Natural killer cell (primary cell): Measurements from ENCODE around the gene BAK1. TPM values are rescaled to one million over a fixed set of nuclear protein-coding genes. Genes with fewer than 3 reads are reported as not detected.

Source experiments
- ATAC-seq, 3 donors: fragments of 150-1000 bp in 2 of 3; fragments of 200-7000 bp in 1 of 3; cut with Tn5 transposase; 1 replicate in 1 of 3; 2 replicates in 2 of 3; pipeline ENCODE4 v1.10.0; 2021; ENCODE audit warnings: mild to moderate bottlenecking in 2 of 3, moderate library complexity in 2 of 3
- DNase-seq, 2 donors: peaks; one replicate each; pipeline versions ENCODE4 v3.0.0 to v3.0.0-alpha.2; 2013 to 2021; ENCODE audit warnings: mixed read lengths in 1 of 2
- H3K27ac ChIP-seq: one replicate; pipeline ENCODE4 v1.5.1; 2013; ENCODE audit warnings: mild to moderate bottlenecking, low read length
- H3K27me3 ChIP-seq: one replicate; pipeline ENCODE4 v1.6.1; 2013; ENCODE audit warnings: low read length; ENCODE audit not compliant: control insufficient read depth, insufficient read depth
- H3K36me3 ChIP-seq: one replicate; pipeline ENCODE4 v1.6.1; 2013; ENCODE audit warnings: low read length; ENCODE audit not compliant: control insufficient read depth, insufficient read depth
- H3K4me1 ChIP-seq: one replicate; pipeline ENCODE4 v1.6.1; 2013; ENCODE audit warnings: low read length; ENCODE audit not compliant: control insufficient read depth, insufficient read depth
- H3K4me3 ChIP-seq: one replicate; pipeline ENCODE4 v1.5.1; 2013; ENCODE audit warnings: low read length
- H3K9me3 ChIP-seq: one replicate; pipeline ENCODE4 v1.6.1; 2013; ENCODE audit warnings: low read length; ENCODE audit not compliant: control insufficient read depth, insufficient read depth
- H3K27ac Mint-ChIP-seq, 2 donors: one replicate each; pipeline ENCODE4 v1.8.0; 2022; ENCODE audit warnings: mild to moderate bottlenecking in 2 of 2, mixed read lengths in 2 of 2, moderate library complexity in 1 of 2
- H3K27me3 Mint-ChIP-seq, 2 donors: one replicate each; pipeline ENCODE4 v1.8.0; 2022; ENCODE audit warnings: low read depth in 2 of 2, mixed read lengths in 2 of 2
- H3K36me3 Mint-ChIP-seq: one replicate; pipeline ENCODE4 v1.8.0; 2022; ENCODE audit warnings: mixed read lengths
- H3K4me1 Mint-ChIP-seq, 2 donors: one replicate each; pipeline ENCODE4 v1.8.0; 2022; ENCODE audit warnings: mixed read lengths in 2 of 2
- H3K4me3 Mint-ChIP-seq: one replicate; pipeline ENCODE4 v1.8.0; 2022; ENCODE audit warnings: mild to moderate bottlenecking, moderate library complexity, mixed read lengths
- H3K9me3 Mint-ChIP-seq, 2 donors: one replicate each; pipeline ENCODE4 v1.8.0; 2022; ENCODE audit warnings: mixed read lengths in 2 of 2
- WGBS: methylation state at CpG from one replicate; pipeline ENCODE4 v1.1.7; 2013; ENCODE audit warnings: missing lambda C conversion rate; ENCODE audit not compliant: insufficient coverage; 5-methylcytosine and 5-hydroxymethylcytosine counted together
- intact Hi-C: fragments of 100-400 bp; cut with micrococcal nuclease; formaldehyde crosslinking; loops from one replicate; pipeline ENCODE4 v1.14.2; 2022
- total RNA-seq, 4 donors: library from RNA; stranded (reverse); fragments of 120-200 nt in 1 of 4; gene quantifications; one replicate each; pipeline versions ENCODE4 v1.2.3 to v1.2.4, GENCODE V29; 2013 to 2022
- TF ChIP-seq, protein P1 (sequence below): fragments of 200-600 bp; IDR thresholded peaks from one replicate; pipeline ENCODE4 v1.8.0; 2022; ENCODE audit warnings: antibody characterized with exemption

BAK1 gene
- total RNA-seq, 3 donors from 2014 or later (not counting 1 experiment from before 2014, with no cell fraction given): 36.3 to 49.8 (median 40.7) TPM

DNA sequence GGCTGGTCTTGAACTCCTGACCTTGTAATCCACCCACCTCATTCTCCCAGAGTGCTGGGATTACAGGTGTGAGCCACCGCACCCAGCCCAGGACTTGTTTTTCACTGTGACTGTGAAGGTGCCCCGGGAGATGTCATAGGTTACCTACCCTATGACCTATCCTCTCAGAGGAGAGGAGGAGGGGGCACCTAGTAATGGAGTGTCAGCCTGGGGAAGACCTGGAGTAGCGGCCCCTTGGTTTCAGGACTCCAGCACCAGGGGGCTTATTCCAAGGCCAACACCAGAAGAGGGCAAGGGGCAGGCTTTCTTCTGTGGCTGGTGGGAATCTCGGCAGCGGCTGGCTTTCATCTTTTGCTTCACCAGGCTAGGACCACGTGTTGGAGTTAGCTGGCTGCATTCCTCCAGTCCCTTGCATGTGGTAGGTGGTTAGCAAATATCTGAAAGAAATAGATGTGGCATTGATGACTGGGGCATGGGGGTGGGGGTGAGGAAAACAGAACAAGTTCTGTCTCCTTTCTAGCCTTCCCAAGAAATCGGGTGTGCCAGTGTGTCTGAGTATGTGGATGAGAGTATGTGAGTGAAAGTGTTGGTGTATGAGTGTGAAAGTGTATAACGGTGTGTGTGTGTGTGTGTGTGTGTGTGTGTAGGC lies 33.2 kb upstream of the BAK1 start:
- WGBS: 73% methylated on average over 7 of the region's 8 CpGs
- Histone ChIP-seq H3K27ac (no peak overlapping the region), H3K9me3 (no peaks in the 10 kb centered on the region), H3K4me3 (no peak overlapping the region), H3K4me1 (peaks cover 21% of the 10 kb centered on the region), H3K36me3 (no peaks in the 10 kb centered on the region), H3K27me3 (no peaks in the 10 kb centered on the region)
- peaks cover 0 to 15% of the 10 kb centered on the region in 2 donors for H3K4me1 Mint-ChIP-seq
- TF ChIP-seq, protein P1, sequence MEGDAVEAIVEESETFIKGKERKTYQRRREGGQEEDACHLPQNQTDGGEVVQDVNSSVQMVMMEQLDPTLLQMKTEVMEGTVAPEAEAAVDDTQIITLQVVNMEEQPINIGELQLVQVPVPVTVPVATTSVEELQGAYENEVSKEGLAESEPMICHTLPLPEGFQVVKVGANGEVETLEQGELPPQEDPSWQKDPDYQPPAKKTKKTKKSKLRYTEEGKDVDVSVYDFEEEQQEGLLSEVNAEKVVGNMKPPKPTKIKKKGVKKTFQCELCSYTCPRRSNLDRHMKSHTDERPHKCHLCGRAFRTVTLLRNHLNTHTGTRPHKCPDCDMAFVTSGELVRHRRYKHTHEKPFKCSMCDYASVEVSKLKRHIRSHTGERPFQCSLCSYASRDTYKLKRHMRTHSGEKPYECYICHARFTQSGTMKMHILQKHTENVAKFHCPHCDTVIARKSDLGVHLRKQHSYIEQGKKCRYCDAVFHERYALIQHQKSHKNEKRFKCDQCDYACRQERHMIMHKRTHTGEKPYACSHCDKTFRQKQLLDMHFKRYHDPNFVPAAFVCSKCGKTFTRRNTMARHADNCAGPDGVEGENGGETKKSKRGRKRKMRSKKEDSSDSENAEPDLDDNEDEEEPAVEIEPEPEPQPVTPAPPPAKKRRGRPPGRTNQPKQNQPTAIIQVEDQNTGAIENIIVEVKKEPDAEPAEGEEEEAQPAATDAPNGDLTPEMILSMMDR: no peak
- no peaks in the 10 kb centered on the region for H3K9me3 Mint-ChIP-seq
- H3K36me3 Mint-ChIP-seq: no peaks in the 10 kb centered on the region
- peaks cover 0 to 4% of the 10 kb centered on the region in 2 donors for H3K27me3 Mint-ChIP-seq
- DNase-seq (no peak), ATAC-seq (no peak)
- no peak overlapping the region for H3K4me3 Mint-ChIP-seq
- intact Hi-C loops: no loop called here
- no peak overlapping the region for H3K27ac Mint-ChIP-seq

DNA sequence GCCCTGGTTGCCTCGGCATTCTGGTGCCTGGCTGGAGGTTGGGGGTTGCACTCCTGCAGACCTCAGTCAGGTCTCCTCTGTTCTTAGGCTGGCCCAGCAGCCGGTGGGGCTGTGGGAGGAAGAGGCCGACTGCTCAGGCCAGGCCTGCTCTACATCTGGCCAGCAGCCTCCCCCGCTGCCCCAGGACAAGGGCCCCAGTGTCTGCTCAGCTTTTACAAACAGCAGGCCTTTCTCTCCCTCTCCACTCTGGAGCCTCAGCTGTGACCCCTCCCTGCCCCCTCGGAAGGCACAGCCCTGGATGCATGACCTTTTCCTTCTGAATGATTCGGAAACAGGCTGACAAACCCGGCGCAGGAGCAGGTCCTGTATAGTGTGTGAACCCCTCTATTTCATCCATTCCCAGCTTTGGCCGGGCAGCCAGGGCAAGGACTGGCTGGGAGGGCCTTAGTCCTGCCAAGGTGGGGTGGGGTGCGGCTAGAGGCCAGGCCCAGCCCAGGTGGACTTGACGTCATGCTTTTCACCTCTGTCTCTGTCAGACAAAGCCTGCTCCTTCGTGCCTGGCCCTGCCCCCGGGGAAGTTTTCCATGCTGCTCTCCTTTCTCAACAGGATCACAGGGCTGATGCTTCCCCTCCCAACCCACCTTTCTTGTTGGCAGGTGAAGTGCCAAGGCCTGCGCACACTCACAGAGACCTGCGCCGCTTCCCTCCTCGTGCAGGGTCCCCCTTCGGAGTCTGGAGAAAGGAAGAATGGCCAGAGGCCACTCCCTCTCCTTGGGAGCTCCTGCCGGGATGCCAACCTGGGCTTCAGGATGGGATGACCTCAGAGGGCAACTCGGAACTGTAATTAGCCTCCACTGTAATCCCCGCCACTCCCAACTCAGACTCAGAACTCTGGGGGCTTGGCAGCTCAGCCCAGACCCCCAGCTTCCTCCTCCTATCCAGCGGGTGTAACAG lies 31.0 kb upstream of the BAK1 start:
- WGBS: 94% methylated on average over 22 of the region's 22 CpGs
- intact Hi-C loops: no loop called here
- H3K4me3 Mint-ChIP-seq: no peak overlapping the region
- H3K27ac Mint-ChIP-seq: no peak overlapping the region
- peaks cover 0 to 5% of the 10 kb centered on the region in 2 donors for H3K4me1 Mint-ChIP-seq
- Histone ChIP-seq H3K27ac (no peak overlapping the region), H3K4me1 (peaks cover 3% of the 10 kb centered on the region), H3K4me3 (no peak overlapping the region), H3K27me3 (no peaks in the 10 kb centered on the region), H3K36me3 (no peaks in the 10 kb centered on the region), H3K9me3 (no peaks in the 10 kb centered on the region)
- DNase-seq (no peak), ATAC-seq (no peak)
- peaks cover 0 to 4% of the 10 kb centered on the region in 2 donors for H3K27me3 Mint-ChIP-seq
- TF ChIP-seq, protein P1: no peak
- H3K36me3 Mint-ChIP-seq: no peaks in the 10 kb centered on the region
- no peaks in the 10 kb centered on the region for H3K9me3 Mint-ChIP-seq

DNA sequence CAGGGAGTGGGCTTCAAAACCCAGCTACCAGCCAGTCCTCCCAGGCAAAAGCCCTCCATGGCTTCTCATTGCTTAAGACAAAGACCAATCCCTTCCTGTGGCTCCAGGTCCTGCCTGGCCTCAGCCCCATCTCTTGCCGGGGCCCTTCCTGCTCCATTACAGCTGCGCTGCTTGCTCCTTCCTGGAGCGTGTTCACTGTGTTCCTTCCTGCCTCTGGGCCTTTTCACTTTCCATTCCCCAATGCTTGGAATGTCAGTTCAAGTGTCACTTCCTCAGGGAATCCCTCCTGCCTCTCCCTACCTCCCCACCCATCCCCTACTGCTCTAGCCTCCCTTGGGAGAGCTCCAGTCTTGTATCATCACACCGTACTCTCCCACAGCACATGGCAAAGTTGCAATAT lies 30.0 kb upstream of the BAK1 start:
- Mint-ChIP-seq H3K9me3 (peaks cover 0 to 3% of the 10 kb centered on the region in 2 donors), H3K4me3 (no peak overlapping the region), H3K27ac (no peak overlapping the region), H3K27me3 (peaks cover 0 to 4% of the 10 kb centered on the region in 2 donors), H3K36me3 (no peaks in the 10 kb centered on the region), H3K4me1 (peaks cover 0 to 5% of the 10 kb centered on the region in 2 donors)
- WGBS: 82% methylated on average over 4 of the region's 4 CpGs
- ATAC-seq: no peak
- H3K4me3 ChIP-seq: no peak overlapping the region
- intact Hi-C loops: no loop called here
- H3K27ac ChIP-seq: no peak overlapping the region
- peaks cover 3% of the 10 kb centered on the region for H3K4me1 ChIP-seq
- no peaks in the 10 kb centered on the region for H3K36me3 ChIP-seq
- TF ChIP-seq, protein P1: no peak
- no peak for DNase-seq
- H3K9me3 ChIP-seq: no peaks in the 10 kb centered on the region
- H3K27me3 ChIP-seq: no peaks in the 10 kb centered on the region
